ENCODE data around the gene LRP1.

The LRP1 gene

GRCh38 chr12:57141249-57141648, 13.0 kb downstream of the LRP1 start:
- FAIRE-seq, result no peak
- TF ChIP-seq, protein P1, sequence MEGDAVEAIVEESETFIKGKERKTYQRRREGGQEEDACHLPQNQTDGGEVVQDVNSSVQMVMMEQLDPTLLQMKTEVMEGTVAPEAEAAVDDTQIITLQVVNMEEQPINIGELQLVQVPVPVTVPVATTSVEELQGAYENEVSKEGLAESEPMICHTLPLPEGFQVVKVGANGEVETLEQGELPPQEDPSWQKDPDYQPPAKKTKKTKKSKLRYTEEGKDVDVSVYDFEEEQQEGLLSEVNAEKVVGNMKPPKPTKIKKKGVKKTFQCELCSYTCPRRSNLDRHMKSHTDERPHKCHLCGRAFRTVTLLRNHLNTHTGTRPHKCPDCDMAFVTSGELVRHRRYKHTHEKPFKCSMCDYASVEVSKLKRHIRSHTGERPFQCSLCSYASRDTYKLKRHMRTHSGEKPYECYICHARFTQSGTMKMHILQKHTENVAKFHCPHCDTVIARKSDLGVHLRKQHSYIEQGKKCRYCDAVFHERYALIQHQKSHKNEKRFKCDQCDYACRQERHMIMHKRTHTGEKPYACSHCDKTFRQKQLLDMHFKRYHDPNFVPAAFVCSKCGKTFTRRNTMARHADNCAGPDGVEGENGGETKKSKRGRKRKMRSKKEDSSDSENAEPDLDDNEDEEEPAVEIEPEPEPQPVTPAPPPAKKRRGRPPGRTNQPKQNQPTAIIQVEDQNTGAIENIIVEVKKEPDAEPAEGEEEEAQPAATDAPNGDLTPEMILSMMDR (IDR thresholded peaks at IDR 0.05; ENCODE audit: insufficient read depth, missing control alignments), result no peak
- DNase-seq (ENCODE audit: insufficient read length, low spot score), result no peak

GRCh38 chr12:57142121-57142520, 13.8 kb downstream of the LRP1 start:
- TF ChIP-seq, protein P1 (IDR thresholded peaks at IDR 0.05; ENCODE audit: insufficient read depth, missing control alignments), result no peak
- FAIRE-seq (no peak), DNase-seq (ENCODE audit: insufficient read length, low spot score) (no peak)

- DNase-seq (ENCODE audit: insufficient read length, low spot score) (no peak), FAIRE-seq (no peak)
- TF ChIP-seq, protein P1 (IDR thresholded peaks at IDR 0.05; ENCODE audit: insufficient read depth, missing control alignments), result no peak
Observed at GRCh38 chr12:57142727-57143126, 14.4 kb downstream of the LRP1 start.

GRCh38 chr12:57143454-57143853, 15.2 kb downstream of the LRP1 start:
- DNase-seq (ENCODE audit: insufficient read length, low spot score) (no peak), FAIRE-seq (no peak)
- TF ChIP-seq, protein P1 (IDR thresholded peaks at IDR 0.05; ENCODE audit: insufficient read depth, missing control alignments), result no peak

DNA sequence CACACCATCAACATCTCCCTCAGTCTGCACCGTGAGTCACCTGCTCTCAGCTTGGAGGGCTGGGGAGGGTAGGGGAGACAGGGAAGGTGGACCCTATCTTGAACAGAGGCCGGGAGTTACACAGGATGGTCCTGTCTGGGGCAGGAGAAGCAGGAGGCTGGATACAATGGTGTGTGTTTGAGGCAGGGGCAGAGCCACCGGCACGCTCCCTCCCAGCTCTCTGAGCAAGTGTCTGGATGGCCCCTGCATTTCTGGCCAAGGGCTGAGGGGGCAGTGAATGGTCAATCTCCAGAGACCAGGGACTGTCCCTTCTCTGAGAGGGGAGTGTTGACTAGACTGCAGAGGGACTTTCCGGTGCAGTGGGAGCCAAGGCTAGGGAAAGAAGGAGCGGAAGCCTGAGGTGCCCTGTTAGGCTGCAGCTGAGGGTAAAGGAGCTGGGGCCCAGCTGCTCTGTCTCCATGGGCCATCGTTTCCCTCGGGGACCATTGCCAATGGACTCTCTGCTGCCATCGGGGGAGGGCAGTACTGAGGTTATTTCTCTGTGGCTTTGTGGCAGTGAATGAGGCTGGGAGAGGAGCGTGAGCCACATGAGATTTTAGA, 17.3 kb downstream of the LRP1 start:
- FAIRE-seq (no peak), DNase-seq (ENCODE audit: insufficient read length, low spot score) (no peak)
- TF ChIP-seq, protein P1 (IDR thresholded peaks at IDR 0.05; ENCODE audit: insufficient read depth, missing control alignments), result no peak

DNA sequence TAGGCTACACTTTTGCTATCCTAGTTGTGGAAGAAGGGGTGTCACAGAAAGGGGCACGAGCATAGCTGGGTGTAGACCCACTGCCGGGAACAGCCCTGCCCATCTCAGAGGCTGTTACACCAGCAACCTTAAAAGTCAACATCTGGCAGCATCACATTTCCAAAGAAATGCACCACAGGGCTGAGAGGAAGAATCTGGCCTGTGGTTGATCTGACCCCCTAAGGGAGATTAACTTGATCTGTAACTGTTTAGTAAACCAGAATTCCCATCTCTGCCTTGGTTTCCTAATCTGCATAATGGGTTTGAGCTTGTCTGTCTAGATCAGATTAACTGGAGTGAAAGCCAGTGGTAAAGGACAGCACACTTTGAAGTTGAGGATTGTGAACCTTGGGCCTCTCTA, 17.8 kb downstream of the LRP1 start:
- FAIRE-seq (no peak), DNase-seq (ENCODE audit: insufficient read length, low spot score) (no peak)
- TF ChIP-seq, protein P1 (IDR thresholded peaks at IDR 0.05; ENCODE audit: insufficient read depth, missing control alignments), result no peak

All from D721Med (cell line).